Measurements from ENCODE around the gene TAF1. TPM values are rescaled to one million over a fixed set of nuclear protein-coding genes. Genes with fewer than 3 reads are reported as not detected.
A peak's percentile ranks its signal among the peaks of the same experiment; 100 is the strongest.

The TAF1 gene
- total and polyA plus RNA-seq, 10 of the 15 experiments (the other 5 are each of a cell fraction or from before 2014, with no cell fraction given): 4.1 to 24.2 (median 17.2) TPM

- in situ Hi-C loops (cut with MboI): no loop called here
- no peaks in the 10 kb centered on the region for H4K20me1 ChIP-seq (ENCODE audit: control insufficient read depth, insufficient read depth)
- H3K36me3 ChIP-seq (ENCODE audit: control insufficient read depth in 2 of 2, insufficient read depth in 2 of 2, low read length in 1 of 2): 0 out of 4 replicates have a peak, but pooled peaks cover 0 to 3% of the 10 kb centered on the region in 2 experiments
- FAIRE-seq: no peak
- no peak overlapping the region for H2AFZ ChIP-seq (ENCODE audit: control insufficient read depth, low read depth, low read length)
- intact Hi-C loops (cut with micrococcal nuclease; ENCODE audit: unreplicated experiment): loop anchor here (2.0 to 10.0 kb wide), 4 partner anchors 85 to 253 kb away; partner anchors contain the start of genes IL2RG, MED12, NONO and OGT
- peaks cover 25% of the 10 kb centered on the region for H3K79me2 ChIP-seq (ENCODE audit: control insufficient read depth, insufficient read depth, low read length)
- ATAC-seq: no peak
- no peak for DNase-seq (ENCODE audit: low read depth, low spot score)
- ChIA-PET SMC1A (ENCODE audit: uncharacterized antibody, unreplicated experiment) (no interaction called here), CTCF (no interaction called here), POLR2A (no interaction called here), RAD21 (ENCODE audit: unreplicated experiment) (no interaction called here)
- BruUV-seq (replicated peaks): no TSS peak
- H3K4me1 ChIP-seq (ENCODE audit: control insufficient read depth, insufficient read depth, low read length): no peaks in the 10 kb centered on the region
- peak overlapping the region; percentile 61; the same call in 1 of the 2 replicates for H3K4me2 ChIP-seq (ENCODE audit: control insufficient read depth, insufficient read depth)
- TF ChIP-seq EP300 (IDR thresholded peaks at IDR 0.05; ENCODE audit: borderline replicate concordance in 1 of 2, control insufficient read depth in 1 of 2, low read depth in 2 of 2, low read length in 2 of 2): no peak
- TF ChIP-seq RELB (IDR thresholded peaks at IDR 0.05; ENCODE audit: low read depth): no peak
- TF ChIP-seq HSF1 (IDR thresholded peaks at IDR 0.05; ENCODE audit: low read depth, low read length): no peak
- no peak for TF ChIP-seq PAX8 (IDR thresholded peaks at IDR 0.05)
- peak in 1 of 2 experiments; percentile 21; a peak in 1 of 3 replicates for TF ChIP-seq EGR1 (IDR thresholded peaks at IDR 0.05; ENCODE audit: borderline replicate concordance in 1 of 2, low read depth in 2 of 2, low read length in 2 of 2)
- no peak for TF ChIP-seq YBX1 (IDR thresholded peaks at IDR 0.05)
- TF ChIP-seq RUNX3 (IDR thresholded peaks at IDR 0.05; ENCODE audit: low read length): 0 out of 2 replicates have a peak, but pooled peaks have one; percentile 6
- no peak for TF ChIP-seq CHD1 (IDR thresholded peaks at IDR 0.05; ENCODE audit: low read depth, low read length)
- 21% methylated on average over 10 of the region's 14 CpGs for WGBS (ENCODE audit: insufficient coverage, insufficient replicate concordance, low lambda C conversion rate, missing lambda C conversion rate)
- H3K4me3 ChIP-seq: peak overlapping the region; percentile 57
- no peaks in the 10 kb centered on the region for H3K27me3 ChIP-seq (replicated peaks in 1 of 2; ENCODE audit: control insufficient read depth in 2 of 2, insufficient read depth in 2 of 2, low read length in 1 of 2)
- H3K27ac ChIP-seq (ENCODE audit: control insufficient read depth, insufficient read depth): peak overlapping the region; percentile 85
- H3K9ac ChIP-seq (ENCODE audit: control insufficient read depth, insufficient read depth, low read length): peak overlapping the region; percentile 91
- no peaks in the 10 kb centered on the region for H3K9me3 ChIP-seq (replicated peaks; ENCODE audit: control insufficient read depth, insufficient read depth, low read length)
Observed at GRCh38 chrX:71367396-71367795, 1.2 kb downstream of the TAF1 start.

Measured in GM12878 (cell line).